LoVo (cell line): ENCODE data around the gene CADM4.

Experiments
- DNase-seq: peaks from one replicate; pipeline ENCODE4 v3.0.0-alpha.2; 2016; ENCODE audit warnings: low spot score

Gene CADM4

GRCh38 chr19:43582495-43582894 is 57.2 kb downstream of the CADM4 start:
- DNase-seq: no peak

DNA sequence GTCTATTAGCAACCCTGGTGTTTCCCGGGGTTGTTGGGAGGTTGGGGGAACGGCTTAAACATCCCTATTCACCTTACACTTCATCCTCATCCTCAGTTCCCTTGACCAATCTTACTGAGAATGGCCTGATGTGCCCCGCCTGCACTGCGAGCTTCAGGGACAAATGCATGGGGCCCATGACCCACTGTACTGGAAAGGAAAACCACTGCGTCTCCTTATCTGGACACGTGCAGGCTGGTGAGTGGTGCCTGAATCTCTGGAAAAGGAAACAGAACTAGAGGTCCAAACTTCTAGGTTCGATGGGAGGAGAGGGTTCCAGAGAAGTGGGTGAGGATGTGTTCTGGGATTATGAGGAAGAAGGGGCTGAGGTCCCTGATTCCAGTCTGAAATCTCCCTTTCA is 58.2 kb downstream of the CADM4 start:
- no peak for DNase-seq

GRCh38 chr19:43578787-43579186 is 60.9 kb downstream of the CADM4 start:
- no peak for DNase-seq

DNA sequence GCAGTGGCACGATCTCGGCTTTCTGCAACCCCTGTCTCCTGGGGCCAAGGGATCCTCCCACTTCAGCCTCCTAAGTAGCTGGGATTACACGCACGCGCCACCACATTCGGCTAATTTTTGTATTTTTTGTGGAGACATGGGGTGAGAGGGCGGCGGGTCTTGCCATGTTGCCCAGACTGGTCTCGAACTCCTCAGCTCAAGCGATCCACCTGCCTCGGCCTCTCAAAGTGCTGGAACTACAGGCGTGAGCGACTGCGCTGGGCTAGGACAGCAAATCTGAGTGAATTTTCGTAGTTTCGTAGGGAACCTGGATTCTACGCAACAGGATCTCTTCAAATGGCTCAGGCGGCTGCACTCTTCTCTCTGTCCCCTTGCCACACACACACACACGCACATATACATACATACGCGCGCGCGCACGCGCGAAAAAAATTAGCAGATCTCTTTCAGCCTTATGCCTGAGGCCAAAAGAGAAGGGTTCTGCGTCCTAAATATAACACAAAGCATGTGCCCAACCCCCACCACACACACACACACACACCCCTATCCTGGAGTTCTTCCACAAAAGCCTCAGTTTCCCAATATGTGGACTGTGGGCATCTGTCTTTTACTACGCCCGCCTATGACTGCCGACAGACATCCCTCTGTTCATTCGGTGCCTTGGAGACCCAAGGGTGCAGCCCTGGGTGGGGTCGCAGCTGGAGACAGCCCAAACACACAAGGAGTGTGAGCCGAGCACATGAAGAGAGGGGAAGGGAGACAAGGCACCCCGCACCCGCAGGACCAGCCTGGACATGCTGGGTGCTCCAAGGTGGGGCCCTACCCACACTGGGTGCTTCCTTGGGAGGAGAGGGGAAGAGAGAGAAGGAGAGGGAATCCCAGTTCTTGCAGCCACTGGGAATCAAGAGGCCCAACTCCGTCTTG is 63.4 kb downstream of the CADM4 start:
- DNase-seq: no peak

DNA sequence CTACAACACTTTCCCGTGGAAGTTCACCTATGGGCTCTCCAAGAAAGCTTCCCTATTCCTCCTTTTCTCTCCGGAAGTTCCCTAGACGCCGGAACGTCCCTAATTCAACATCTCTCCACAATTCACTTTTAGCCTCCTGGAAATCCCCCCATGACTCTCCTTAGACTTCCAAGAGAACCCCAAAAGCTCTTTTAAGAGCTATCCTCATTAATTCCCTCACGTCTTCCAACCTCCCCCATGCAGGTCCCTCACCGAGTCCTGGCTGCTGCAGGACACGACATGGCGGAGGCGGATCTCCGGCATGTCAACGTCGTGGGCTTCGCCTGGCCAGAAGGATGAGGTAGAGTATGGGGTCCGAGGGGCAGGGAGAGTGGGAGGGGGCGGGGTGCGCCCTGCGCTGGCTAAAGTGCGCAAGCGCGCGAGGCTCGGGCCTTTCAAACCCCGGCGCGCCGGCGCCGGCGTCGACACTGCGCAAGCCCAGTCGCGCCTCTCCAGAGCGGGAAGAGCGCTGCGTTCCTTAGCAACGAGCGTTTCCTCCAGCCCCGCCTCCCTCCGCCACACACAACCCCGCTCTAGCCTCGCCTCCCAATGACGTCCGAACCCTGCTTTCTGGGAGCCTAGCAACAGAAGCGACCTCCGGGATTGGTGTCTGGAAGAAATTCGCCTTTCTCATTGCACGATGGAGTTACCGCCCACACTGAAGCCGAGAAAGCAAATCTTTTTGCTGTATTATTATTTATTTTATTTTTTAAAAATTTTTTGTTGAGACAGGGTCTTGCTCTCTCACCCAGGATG is 64.3 kb downstream of the CADM4 start, which contains the start of the genes PINLYP and XRCC1:
Gene PINLYP (plus strand): TSS at position 646 of the 795 bp plus-strand sequence. CDS start 1,391 bp downstream, outside the sequence.
Gene XRCC1 (minus strand): TSS at position 372 of the 795 bp plus-strand sequence. CDS start 69 bp downstream, at position 303.
- DNase-seq: peak; percentile 98

DNA sequence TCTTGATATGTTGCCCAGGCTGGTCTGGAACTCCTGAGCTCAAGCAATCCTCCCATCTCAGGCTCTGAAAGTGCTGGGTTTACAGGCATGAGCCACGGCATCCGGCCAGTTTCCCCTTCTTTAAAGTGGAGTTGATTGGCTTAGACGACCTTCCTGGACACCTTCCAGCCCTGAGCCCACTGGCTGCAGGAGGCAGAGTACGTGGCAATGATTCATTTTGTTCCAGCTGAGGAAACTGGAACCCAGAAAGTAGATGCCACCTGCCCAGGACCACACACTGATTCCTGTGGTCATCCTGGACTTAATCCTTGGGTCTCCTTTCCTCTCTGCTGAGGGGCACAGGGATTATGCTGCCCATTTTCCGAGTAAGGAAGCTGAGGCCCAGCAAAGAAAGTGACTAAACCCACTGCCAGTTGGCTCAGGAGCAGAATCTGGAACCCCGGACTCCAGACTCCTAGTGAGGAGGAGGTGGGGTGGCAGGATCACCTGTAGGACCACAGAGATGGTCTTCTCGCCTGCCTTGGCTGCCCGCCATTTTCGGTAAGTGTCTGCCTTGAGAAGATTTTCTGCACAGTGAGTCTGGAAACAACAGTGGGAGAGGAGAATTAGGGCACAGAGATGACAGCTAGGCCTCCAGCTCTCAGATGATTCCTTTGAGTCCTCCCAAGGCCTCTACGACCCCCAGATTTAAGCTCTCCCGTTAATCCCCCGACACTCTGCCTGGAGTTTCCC is 65.1 kb downstream of the CADM4 start:
- no peak for DNase-seq
